Measurements from ENCODE around the gene OXNAD1. TPM values are rescaled to one million over a fixed set of nuclear protein-coding genes. Genes with fewer than 3 reads are reported as not detected.
"Not testable (repeated sequence)": the region's sequence is repeated elsewhere in the genome, so short reads cannot be mapped to it uniquely, and the experiment has no call there.

The OXNAD1 gene
- total RNA-seq, 1 experiment from 2014 or later, result 12.1 TPM

- POLR2A ChIA-PET, result interaction anchor here (0.7 kb wide), 1 partner anchor 494 kb away, joined by 3 read pairs; no protein-coding TSS in a partner anchor
- BruUV-seq (replicated peaks); DNase-seq (ENCODE audit: low read depth, low spot score); H3K79me2 ChIP-seq (ENCODE audit: insufficient read depth, low read length); H3K9ac ChIP-seq (ENCODE audit: low read length); H3K9me3 ChIP-seq (ENCODE audit: control insufficient read depth in 1 of 2, insufficient read depth in 1 of 2, low read depth in 1 of 2, low read length in 2 of 2); H3K9me2 ChIP-seq (ENCODE audit: insufficient read depth); H2AFZ ChIP-seq (ENCODE audit: low read depth, low read length, poor library complexity, severe bottlenecking); CTCF ChIA-PET; ATAC-seq; intact Hi-C loops (cut with micrococcal nuclease); H3K27me3 ChIP-seq (ENCODE audit: insufficient read depth, low read length); H4K20me1 ChIP-seq (ENCODE audit: insufficient read depth); H3K27ac ChIP-seq (ENCODE audit: low read depth, low read length); H3K4me3 ChIP-seq (replicated peaks in 1 of 2; ENCODE audit: low read depth in 1 of 2, low read length in 2 of 2); H3K36me3 ChIP-seq (ENCODE audit: control insufficient read depth in 1 of 2, insufficient read depth in 2 of 2, low read length in 2 of 2); H3K4me2 ChIP-seq (ENCODE audit: low read length); RAD21 ChIA-PET (ENCODE audit: low non-redundant PET in 1 of 2, low total read pairs in 2 of 2, uncharacterized antibody in 2 of 2, unreplicated experiment in 2 of 2): not testable (repeated sequence)
- H3K4me1 ChIP-seq (ENCODE audit: control insufficient read depth in 1 of 2, insufficient read depth in 2 of 2, low read length in 2 of 2), result peaks cover 7 to 17% of the 10 kb centered on the region in 2 experiments; a peak in 3 of 4 replicates
Observed at GRCh38 chr3:16310486-16310885, 45.5 kb downstream of the OXNAD1 start.

- Histone ChIP-seq H3K27ac (ENCODE audit: low read depth, low read length) (no peak overlapping the region), H3K36me3 (ENCODE audit: control insufficient read depth in 1 of 2, insufficient read depth in 2 of 2, low read length in 2 of 2) (peaks cover 0 to 2% of the 10 kb centered on the region in 2 experiments; a peak in 1 of 4 replicates), H3K9ac (ENCODE audit: low read length) (no peak overlapping the region), H3K4me3 (replicated peaks in 1 of 2; ENCODE audit: low read depth in 1 of 2, low read length in 2 of 2) (no peak overlapping the region), H2AFZ (ENCODE audit: low read depth, low read length, poor library complexity, severe bottlenecking) (no peak overlapping the region), H3K9me2 (ENCODE audit: insufficient read depth) (no peaks in the 10 kb centered on the region), H3K79me2 (ENCODE audit: insufficient read depth, low read length) (no peaks in the 10 kb centered on the region; the same call in 1 of the 2 replicates), H3K4me1 (ENCODE audit: control insufficient read depth in 1 of 2, insufficient read depth in 2 of 2, low read length in 2 of 2) (peaks cover 7 to 17% of the 10 kb centered on the region in 2 experiments; a peak in 3 of 4 replicates), H3K9me3 (ENCODE audit: control insufficient read depth in 1 of 2, insufficient read depth in 1 of 2, low read depth in 1 of 2, low read length in 2 of 2) (no peaks in the 10 kb centered on the region), H3K4me2 (ENCODE audit: low read length) (no peak overlapping the region), H3K27me3 (ENCODE audit: insufficient read depth, low read length) (no peaks in the 10 kb centered on the region), H4K20me1 (ENCODE audit: insufficient read depth) (no peaks in the 10 kb centered on the region)
- intact Hi-C loops (cut with micrococcal nuclease), result no loop called here
- DNase-seq (ENCODE audit: low read depth, low spot score), result no peak
- ChIA-PET RAD21 (ENCODE audit: low non-redundant PET in 1 of 2, low total read pairs in 2 of 2, uncharacterized antibody in 2 of 2, unreplicated experiment in 2 of 2) (no interaction called here), CTCF (no interaction called here), POLR2A (no interaction called here)
- TF ChIP-seq SP1 (IDR thresholded peaks at IDR 0.05; ENCODE audit: low read depth) (no peak), EGR1 (IDR thresholded peaks at IDR 0.05; ENCODE audit: low read depth) (no peak), CEBPB (IDR thresholded peaks at IDR 0.05; ENCODE audit: low read depth) (no peak), MAX (IDR thresholded peaks at IDR 0.05) (no peak), JUND (IDR thresholded peaks at IDR 0.05) (no peak), CTCF (IDR thresholded peaks at IDR 0.05 in 2 of 3, conservative IDR thresholded peaks at IDR 0.05 in 1 of 3; ENCODE audit: borderline replicate concordance in 1 of 3, insufficient read depth in 1 of 3, low read depth in 2 of 3, low read length in 2 of 3) (no peak), ATF3 (IDR thresholded peaks at IDR 0.05) (no peak), EZH2phosphoT487 (IDR thresholded peaks at IDR 0.05; ENCODE audit: borderline replicate concordance) (no peak), REST (IDR thresholded peaks at IDR 0.05; ENCODE audit: low read depth) (no peak), ZFX (IDR thresholded peaks at IDR 0.05) (no peak), YY1 (IDR thresholded peaks at IDR 0.05; ENCODE audit: extremely low read depth, insufficient replicate concordance, low read depth, low read length) (no peak), RAD21 (IDR thresholded peaks at IDR 0.05; ENCODE audit: low read depth) (no peak)
- BruUV-seq (replicated peaks), result no TSS peak
- no peak for ATAC-seq
Observed at GRCh38 chr3:16311960-16312451, 47.0 kb downstream of the OXNAD1 start.

All from HCT116 (cell line).